K562 (cell line): ENCODE results near the gene TLR8. TPM values are rescaled to one million over a fixed set of nuclear protein-coding genes. Genes with fewer than 3 reads are reported as not detected.
A peak's percentile ranks its signal among the peaks of the same experiment; 100 is the strongest.

Source experiments
- BCL6 ChIP-seq: fragments of 250-450 bp; sonication (Bioruptor Pico); IDR thresholded peaks from 2 replicates; pipeline ENCODE4 v1.4.0; 2020
- CC2D1A ChIP-seq: fragments of 450-650 bp; IDR thresholded peaks from 2 replicates; pipeline ENCODE4 v1.6.1; 2017; ENCODE audit warnings: mild to moderate bottlenecking
- EGR1 ChIP-seq: fragments of 450-650 bp; conservative IDR thresholded peaks from 2 replicates; pipeline ENCODE4 v1.6.1; 2017; ENCODE audit warnings: mild to moderate bottlenecking
- ESRRB ChIP-seq: fragments of 250-450 bp; sonication (Bioruptor Pico); IDR thresholded peaks from 2 replicates; pipeline ENCODE4 v1.5.0; 2020; ENCODE audit warnings: mild to moderate bottlenecking, moderate library complexity, borderline replicate concordance
- FOXJ3 ChIP-seq: sonication (generic); formaldehyde crosslinking; IDR thresholded peaks from 2 replicates; pipeline ENCODE4 v1.4.0; 2020; ENCODE audit warnings: mild to moderate bottlenecking, missing genetic modification reagents
- NFIC ChIP-seq: fragments of 450-650 bp; IDR thresholded peaks from 2 replicates; pipeline ENCODE4 v1.6.1; 2017; ENCODE audit warnings: mild to moderate bottlenecking, inconsistent platforms
- POLR2AphosphoS5 ChIP-seq: IDR thresholded peaks from 2 replicates; pipeline ENCODE4 v1.6.1; 2011; ENCODE audit warnings: mild to moderate bottlenecking, low read depth, low read length, moderate library complexity; ENCODE audit not compliant: control insufficient read depth, insufficient read depth
- POLR3G ChIP-seq: IDR thresholded peaks from 2 replicates; pipeline ENCODE4 v1.6.1; 2011; ENCODE audit not compliant: insufficient read length, insufficient replicate concordance; ENCODE audit errors: extremely low read depth
- SIN3B ChIP-seq: fragments of 450-650 bp; IDR thresholded peaks from 2 replicates; pipeline ENCODE4 v1.6.1; 2017; ENCODE audit warnings: low read depth, mild to moderate bottlenecking, moderate library complexity
- TAF15 ChIP-seq: fragments of 200-400 bp; formaldehyde crosslinking; IDR thresholded peaks from 2 replicates; pipeline ENCODE4 v1.6.1; 2017; ENCODE audit warnings: mild to moderate bottlenecking, low read depth, low read length, moderate library complexity
- ZNF140 ChIP-seq: fragments of 250-450 bp; sonication (Bioruptor Pico); IDR thresholded peaks from 2 replicates; pipeline ENCODE4 v1.8.0; 2021; ENCODE audit warnings: moderate library complexity, mild to moderate bottlenecking, inconsistent platforms
- ZNF232 ChIP-seq: sonication (generic); formaldehyde crosslinking; IDR thresholded peaks from 2 replicates; pipeline ENCODE4 v1.8.0; 2022; ENCODE audit warnings: mild to moderate bottlenecking, missing genetic modification reagents
- ZNF263 ChIP-seq: sonication (generic); formaldehyde crosslinking; IDR thresholded peaks from 2 replicates; pipeline ENCODE4 v1.8.0; 2022; ENCODE audit warnings: mild to moderate bottlenecking, missing genetic modification reagents, borderline replicate concordance
- polyA plus RNA-seq, 8 experiments: library from polyadenylated mRNA; depleted of rRNA in 4 of 8; stranded (reverse) in 5 of 8; unstranded in 3 of 8; fragments of >200 nt; fragmentation: Nextera tagmentation in 2 of 8; fragmentation: Illumina TruSeq in 1 of 8; extraction: Ambion mirVana in 2 of 8; extraction: Trizol in 1 of 8; gene quantifications; 2 replicates each; pipeline versions ENCODE4 v1.2.1 to v1.2.3, GENCODE V29; 2011 to 2014; ENCODE audit warnings: inconsistent platforms in 1 of 8, missing spikeins in 1 of 8
- total RNA-seq, 7 experiments: library from RNA; depleted of rRNA in 6 of 7; stranded (reverse); fragments of >200 nt in 6 of 7; fragmentation: Illumina TruSeq in 2 of 7; extraction: Trizol in 2 of 7; gene quantifications; 2 replicates each; pipeline versions ENCODE4 v1.2.1 to v1.2.3, GENCODE V29; 2011 to 2021; ENCODE audit warnings: low replicate concordance in 1 of 7
- TF ChIP-seq, protein P1 (sequence below): fragments of 250-450 bp; sonication (Bioruptor Pico); IDR thresholded peaks from 2 replicates; pipeline ENCODE4 v1.4.0; 2020; ENCODE audit warnings: borderline replicate concordance
- TF ChIP-seq, protein P2 (sequence below): fragments of 250-450 bp; sonication (Bioruptor Pico); IDR thresholded peaks from 2 replicates; pipeline ENCODE4 v1.9.0; 2021; ENCODE audit warnings: mild to moderate bottlenecking
- TF ChIP-seq, protein P3 (sequence below), 2 experiments: fragments of 250-450 bp in 1 of 2; fragments of 450-650 bp in 1 of 2; sonication (Bioruptor Pico) in 1 of 2; IDR thresholded peaks; 2 replicates each; pipeline versions ENCODE4 v1.6.1 to v1.8.0; 2016 to 2021; ENCODE audit warnings: mild to moderate bottlenecking in 2 of 2, moderate library complexity in 2 of 2, missing compliant biosample characterization in 1 of 2, missing genetic modification characterization in 1 of 2
- TF ChIP-seq, protein P4 (sequence below): fragments of 250-450 bp; sonication (Bioruptor Pico); IDR thresholded peaks from 2 replicates; pipeline ENCODE4 v1.8.0; 2022; ENCODE audit warnings: inconsistent platforms, mild to moderate bottlenecking, moderate library complexity, borderline replicate concordance
- TF ChIP-seq, protein P5 (sequence below): sonication (generic); formaldehyde crosslinking; IDR thresholded peaks from 2 replicates; pipeline ENCODE4 v1.8.0; 2022; ENCODE audit warnings: mild to moderate bottlenecking, missing genetic modification reagents
- TF ChIP-seq, protein P6 (sequence below): sonication (generic); formaldehyde crosslinking; IDR thresholded peaks from 2 replicates; pipeline ENCODE4 v1.8.0; 2023; ENCODE audit warnings: mild to moderate bottlenecking, missing genetic modification reagents

The TLR8 gene
- total and polyA plus RNA-seq, 9 of the 15 experiments (the other 6 are each of a cell fraction or from before 2014, with no cell fraction given): not detected

DNA sequence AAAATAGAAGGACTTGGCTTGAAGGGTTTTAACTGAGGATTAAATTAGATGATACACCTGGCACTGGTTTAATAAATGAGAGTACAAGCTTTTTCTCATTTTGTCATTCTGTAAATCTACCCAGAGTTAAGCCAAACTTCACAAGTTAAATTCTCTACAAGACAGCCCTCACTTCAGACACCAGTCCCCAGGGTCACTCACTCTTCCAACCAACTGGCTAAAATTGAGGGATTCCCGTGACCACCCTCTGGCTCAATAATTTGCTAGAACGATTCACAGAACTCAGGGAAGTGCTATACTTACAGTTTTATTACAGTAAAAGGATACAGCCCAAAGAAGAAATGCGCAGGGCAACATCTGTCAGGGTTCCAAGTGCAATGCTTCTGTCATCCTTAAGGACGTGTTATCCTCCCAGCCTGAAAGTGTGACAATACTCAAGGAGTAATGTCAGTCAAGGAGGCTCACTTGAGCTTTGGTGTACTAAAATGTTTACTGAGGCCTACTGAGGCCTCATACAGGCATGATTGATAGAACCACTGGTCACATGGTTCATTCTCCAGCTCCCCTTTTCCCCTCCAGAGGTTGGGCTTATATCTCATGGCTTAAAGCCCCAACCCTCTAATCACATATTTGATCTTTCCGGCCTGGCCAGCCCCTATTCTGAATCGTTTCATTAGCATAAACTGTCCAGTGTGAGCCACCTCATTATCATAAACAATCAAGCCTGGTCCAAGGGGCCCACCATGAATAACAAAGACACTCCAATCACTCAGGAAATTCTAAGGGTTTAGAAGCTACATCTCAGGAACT is 58.9 kb downstream of the TLR8 start (continued):
- TF ChIP-seq, protein P1, sequence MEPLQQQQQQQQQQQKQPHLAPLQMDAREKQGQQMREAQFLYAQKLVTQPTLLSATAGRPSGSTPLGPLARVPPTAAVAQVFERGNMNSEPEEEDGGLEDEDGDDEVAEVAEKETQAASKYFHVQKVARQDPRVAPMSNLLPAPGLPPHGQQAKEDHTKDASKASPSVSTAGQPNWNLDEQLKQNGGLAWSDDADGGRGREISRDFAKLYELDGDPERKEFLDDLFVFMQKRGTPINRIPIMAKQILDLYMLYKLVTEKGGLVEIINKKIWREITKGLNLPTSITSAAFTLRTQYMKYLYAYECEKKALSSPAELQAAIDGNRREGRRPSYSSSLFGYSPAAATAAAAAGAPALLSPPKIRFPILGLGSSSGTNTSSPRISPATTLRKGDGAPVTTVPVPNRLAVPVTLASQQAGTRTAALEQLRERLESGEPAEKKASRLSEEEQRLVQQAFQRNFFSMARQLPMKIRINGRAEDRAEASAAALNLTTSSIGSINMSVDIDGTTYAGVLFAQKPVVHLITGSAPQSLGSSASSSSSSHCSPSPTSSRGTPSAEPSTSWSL (CRISPR knock-in tag): no peak
- no peak for TF ChIP-seq EGR1
- TF ChIP-seq, protein P2, sequence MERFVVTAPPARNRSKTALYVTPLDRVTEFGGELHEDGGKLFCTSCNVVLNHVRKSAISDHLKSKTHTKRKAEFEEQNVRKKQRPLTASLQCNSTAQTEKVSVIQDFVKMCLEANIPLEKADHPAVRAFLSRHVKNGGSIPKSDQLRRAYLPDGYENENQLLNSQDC (CRISPR knock-in tag): no peak
- TF ChIP-seq, protein P3, sequence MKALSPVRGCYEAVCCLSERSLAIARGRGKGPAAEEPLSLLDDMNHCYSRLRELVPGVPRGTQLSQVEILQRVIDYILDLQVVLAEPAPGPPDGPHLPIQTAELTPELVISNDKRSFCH (CRISPR knock-in tag; IDR thresholded peaks at IDR 0.05): no peak
- TF ChIP-seq, protein P3 (tag; IDR thresholded peaks at IDR 0.05): 0 out of 2 replicates have a peak, but pooled peaks have one; percentile 34
- TF ChIP-seq, protein P4, sequence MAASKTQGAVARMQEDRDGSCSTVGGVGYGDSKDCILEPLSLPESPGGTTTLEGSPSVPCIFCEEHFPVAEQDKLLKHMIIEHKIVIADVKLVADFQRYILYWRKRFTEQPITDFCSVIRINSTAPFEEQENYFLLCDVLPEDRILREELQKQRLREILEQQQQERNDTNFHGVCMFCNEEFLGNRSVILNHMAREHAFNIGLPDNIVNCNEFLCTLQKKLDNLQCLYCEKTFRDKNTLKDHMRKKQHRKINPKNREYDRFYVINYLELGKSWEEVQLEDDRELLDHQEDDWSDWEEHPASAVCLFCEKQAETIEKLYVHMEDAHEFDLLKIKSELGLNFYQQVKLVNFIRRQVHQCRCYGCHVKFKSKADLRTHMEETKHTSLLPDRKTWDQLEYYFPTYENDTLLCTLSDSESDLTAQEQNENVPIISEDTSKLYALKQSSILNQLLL (CRISPR knock-in tag): no peak
- TF ChIP-seq NFIC: no peak
- no peak for TF ChIP-seq ZNF140 (CRISPR knock-in tag)
- TF ChIP-seq TAF15: no peak
- TF ChIP-seq ZNF263 (CRISPR knock-in tag): no peak
- TF ChIP-seq, protein P5, sequence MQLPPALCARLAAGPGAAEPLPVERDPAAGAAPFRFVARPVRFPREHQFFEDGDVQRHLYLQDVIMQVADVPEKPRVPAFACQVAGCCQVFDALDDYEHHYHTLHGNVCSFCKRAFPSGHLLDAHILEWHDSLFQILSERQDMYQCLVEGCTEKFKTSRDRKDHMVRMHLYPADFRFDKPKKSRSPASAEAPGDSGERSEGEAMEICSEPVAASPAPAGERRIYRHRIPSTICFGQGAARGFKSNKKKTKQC (CRISPR knock-in tag): no peak
- TF ChIP-seq SIN3B: no peak
- TF ChIP-seq, protein P6, sequence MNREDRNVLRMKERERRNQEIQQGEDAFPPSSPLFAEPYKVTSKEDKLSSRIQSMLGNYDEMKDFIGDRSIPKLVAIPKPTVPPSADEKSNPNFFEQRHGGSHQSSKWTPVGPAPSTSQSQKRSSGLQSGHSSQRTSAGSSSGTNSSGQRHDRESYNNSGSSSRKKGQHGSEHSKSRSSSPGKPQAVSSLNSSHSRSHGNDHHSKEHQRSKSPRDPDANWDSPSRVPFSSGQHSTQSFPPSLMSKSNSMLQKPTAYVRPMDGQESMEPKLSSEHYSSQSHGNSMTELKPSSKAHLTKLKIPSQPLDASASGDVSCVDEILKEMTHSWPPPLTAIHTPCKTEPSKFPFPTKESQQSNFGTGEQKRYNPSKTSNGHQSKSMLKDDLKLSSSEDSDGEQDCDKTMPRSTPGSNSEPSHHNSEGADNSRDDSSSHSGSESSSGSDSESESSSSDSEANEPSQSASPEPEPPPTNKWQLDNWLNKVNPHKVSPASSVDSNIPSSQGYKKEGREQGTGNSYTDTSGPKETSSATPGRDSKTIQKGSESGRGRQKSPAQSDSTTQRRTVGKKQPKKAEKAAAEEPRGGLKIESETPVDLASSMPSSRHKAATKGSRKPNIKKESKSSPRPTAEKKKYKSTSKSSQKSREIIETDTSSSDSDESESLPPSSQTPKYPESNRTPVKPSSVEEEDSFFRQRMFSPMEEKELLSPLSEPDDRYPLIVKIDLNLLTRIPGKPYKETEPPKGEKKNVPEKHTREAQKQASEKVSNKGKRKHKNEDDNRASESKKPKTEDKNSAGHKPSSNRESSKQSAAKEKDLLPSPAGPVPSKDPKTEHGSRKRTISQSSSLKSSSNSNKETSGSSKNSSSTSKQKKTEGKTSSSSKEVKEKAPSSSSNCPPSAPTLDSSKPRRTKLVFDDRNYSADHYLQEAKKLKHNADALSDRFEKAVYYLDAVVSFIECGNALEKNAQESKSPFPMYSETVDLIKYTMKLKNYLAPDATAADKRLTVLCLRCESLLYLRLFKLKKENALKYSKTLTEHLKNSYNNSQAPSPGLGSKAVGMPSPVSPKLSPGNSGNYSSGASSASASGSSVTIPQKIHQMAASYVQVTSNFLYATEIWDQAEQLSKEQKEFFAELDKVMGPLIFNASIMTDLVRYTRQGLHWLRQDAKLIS (CRISPR knock-in tag): 0 out of 2 replicates have a peak, but pooled peaks have one; percentile 28
- no peak for TF ChIP-seq POLR3G
- no peak for TF ChIP-seq ZNF232 (CRISPR knock-in tag)
- no peak for TF ChIP-seq BCL6 (CRISPR knock-in tag)
- TF ChIP-seq ESRRB: no peak
- TF ChIP-seq POLR2AphosphoS5: 0 out of 2 replicates have a peak, but pooled peaks have one; percentile 26
- no peak for TF ChIP-seq FOXJ3 (CRISPR knock-in tag)
- TF ChIP-seq CC2D1A: no peak
